GM23248 (cell line): Measurements from ENCODE around the gene NBPF11. TPM values are rescaled to one million over a fixed set of nuclear protein-coding genes. Genes with fewer than 3 reads are reported as not detected.
"Not testable (repeated sequence)": the region's sequence is repeated elsewhere in the genome, so short reads cannot be mapped to it uniquely, and the experiment has no call there.

Experiments
- DNase-seq: peaks from one replicate; pipeline ENCODE4 v3.0.0-alpha.2; 2015
- H2AFZ ChIP-seq: fragments of 200-600 bp; sonication (generic); 2 replicates; pipeline ENCODE4 v1.6.1; 2016; ENCODE audit warnings: antibody characterized with exemption
- H3F3A ChIP-seq: fragments of 200-600 bp; sonication (generic); 2 replicates; pipeline ENCODE4 v1.6.1; 2016; ENCODE audit warnings: mild to moderate bottlenecking, antibody characterized with exemption, mixed run types; ENCODE audit not compliant: insufficient read depth
- H3K27ac ChIP-seq: fragments of 200-600 bp; sonication (generic); 2 replicates; pipeline ENCODE4 v1.5.1; 2016; ENCODE audit warnings: mild to moderate bottlenecking
- H3K27me3 ChIP-seq: fragments of 200-600 bp; sonication (generic); replicated peaks from 2 replicates; pipeline ENCODE4 v1.6.1; 2016; ENCODE audit warnings: mild to moderate bottlenecking; ENCODE audit not compliant: insufficient read depth
- H3K36me3 ChIP-seq: fragments of 200-600 bp; sonication (generic); 2 replicates; pipeline ENCODE4 v1.6.1; 2016; ENCODE audit warnings: low read depth, mild to moderate bottlenecking
- H3K4me1 ChIP-seq: fragments of 200-600 bp; sonication (generic); 2 replicates; pipeline ENCODE4 v1.6.1; 2016; ENCODE audit warnings: mild to moderate bottlenecking; ENCODE audit not compliant: insufficient read depth
- H3K4me2 ChIP-seq: fragments of 200-600 bp; sonication (generic); one replicate; pipeline ENCODE4 v1.6.1; 2016; ENCODE audit warnings: mild to moderate bottlenecking; ENCODE audit not compliant: unreplicated experiment
- H3K4me3 ChIP-seq: fragments of 200-600 bp; sonication (generic); 2 replicates; pipeline ENCODE4 v1.5.1; 2016; ENCODE audit warnings: mild to moderate bottlenecking
- H3K79me2 ChIP-seq: fragments of 200-600 bp; sonication (generic); 2 replicates; pipeline ENCODE4 v1.6.1; 2016; ENCODE audit warnings: mild to moderate bottlenecking; ENCODE audit not compliant: insufficient read depth
- H3K9ac ChIP-seq: fragments of 200-600 bp; sonication (generic); 2 replicates; pipeline ENCODE4 v1.6.1; 2016; ENCODE audit warnings: mild to moderate bottlenecking
- H3K9me2 ChIP-seq: fragments of 200-600 bp; sonication (generic); 2 replicates; pipeline ENCODE4 v1.6.1; 2016; ENCODE audit warnings: mixed run types, mild to moderate bottlenecking, moderate library complexity; ENCODE audit not compliant: insufficient read depth
- H3K9me3 ChIP-seq: fragments of 200-600 bp; sonication (generic); one replicate; pipeline ENCODE4 v1.6.1; 2017; ENCODE audit warnings: low read depth
- H4K20me1 ChIP-seq: fragments of 200-600 bp; sonication (generic); 2 replicates; pipeline ENCODE4 v1.6.0; 2016; ENCODE audit not compliant: insufficient read depth
- WGBS, 2 experiments: methylation state at CpG; one replicate each; pipeline ENCODE4 v1.1.6; 2015 to 2017; ENCODE audit warnings: low lambda C conversion rate in 2 of 2, low coverage in 1 of 2; ENCODE audit errors: missing lambda C conversion rate in 2 of 2; 5-methylcytosine and 5-hydroxymethylcytosine counted together
- in situ Hi-C: fragments of 300-500 bp; cut with MboI; formaldehyde crosslinking; loops from 2 replicates; pipeline ENCODE4 v1.15.0; 2020
- polyA plus RNA-seq: library from polyadenylated mRNA; unstranded; fragments of >200 nt; fragmentation: Nextera tagmentation; extraction: Ambion mirVana; gene quantifications from 2 replicates; pipeline ENCODE4 v1.2.1, GENCODE V29; 2016
- total RNA-seq: library from RNA; depleted of rRNA; stranded (reverse); fragments of >200 nt; shearing (Covaris generic); gene quantifications from 2 replicates; pipeline ENCODE4 v1.2.3, GENCODE V29; 2014

NBPF11 gene
- total and polyA plus RNA-seq, 2 experiments from 2014 or later = 2.7 to 3.5 TPM

DNA sequence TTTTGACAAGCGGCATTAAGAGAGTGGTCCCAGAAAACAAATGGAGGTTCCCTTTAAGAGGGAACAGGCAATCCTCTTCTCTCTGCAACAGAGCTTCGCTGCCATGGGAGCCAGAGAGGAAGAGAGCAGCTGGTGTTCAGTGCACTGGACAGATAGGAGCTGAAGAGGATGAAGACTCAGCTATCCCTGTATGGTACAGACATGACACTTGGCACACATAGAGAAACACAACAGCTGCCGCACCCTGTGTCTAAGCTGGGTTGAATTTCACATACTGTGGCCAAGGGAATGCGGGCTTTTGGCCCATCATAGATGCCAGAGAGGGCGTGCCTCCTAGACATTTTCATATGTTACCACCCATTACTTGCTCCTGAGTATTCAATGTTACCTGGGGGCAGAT, 29.7 kb downstream of the NBPF11 start:
- H3K27me3 ChIP-seq, H3K36me3 ChIP-seq, H3K9ac ChIP-seq, in situ Hi-C loops, H3K4me1 ChIP-seq, H3K9me2 ChIP-seq, H3K79me2 ChIP-seq, DNase-seq, H3K4me2 ChIP-seq, H2AFZ ChIP-seq, H3K9me3 ChIP-seq, H4K20me1 ChIP-seq, H3K27ac ChIP-seq, H3F3A ChIP-seq, H3K4me3 ChIP-seq: not testable (repeated sequence)
- WGBS, 2 experiments = 40 to 42% methylated on average over 5 of the region's 5 CpGs

DNA sequence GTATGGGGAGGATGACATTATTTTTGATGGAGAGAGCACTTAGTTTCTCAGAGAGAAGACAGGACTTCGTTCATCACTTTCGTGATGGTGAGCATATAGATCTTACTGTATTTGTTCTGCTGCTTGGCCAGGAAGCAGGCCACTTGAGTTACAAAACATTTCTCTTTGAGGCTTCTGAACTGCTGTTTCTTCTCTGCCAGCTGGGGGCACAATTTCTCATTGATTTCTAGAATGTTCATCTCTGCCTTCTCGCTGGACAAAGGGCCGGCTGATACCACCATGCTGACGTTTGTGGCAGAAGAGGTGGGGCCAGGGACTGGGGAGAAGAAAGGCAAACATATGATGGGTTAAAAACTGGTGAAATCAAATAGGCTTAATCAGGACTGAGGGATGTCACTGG, 31.7 kb downstream of the NBPF11 start:
- H3K9ac ChIP-seq, in situ Hi-C loops, H4K20me1 ChIP-seq, H3K27ac ChIP-seq, H3K9me3 ChIP-seq, H2AFZ ChIP-seq, H3K9me2 ChIP-seq, H3K27me3 ChIP-seq, H3K36me3 ChIP-seq, H3K4me2 ChIP-seq, H3K79me2 ChIP-seq, H3K4me1 ChIP-seq, H3K4me3 ChIP-seq, H3F3A ChIP-seq: not testable (repeated sequence)
- WGBS, 2 experiments = 69 to 78% methylated on average over 5 of the region's 5 CpGs
- DNase-seq = peak; percentile 8

DNA sequence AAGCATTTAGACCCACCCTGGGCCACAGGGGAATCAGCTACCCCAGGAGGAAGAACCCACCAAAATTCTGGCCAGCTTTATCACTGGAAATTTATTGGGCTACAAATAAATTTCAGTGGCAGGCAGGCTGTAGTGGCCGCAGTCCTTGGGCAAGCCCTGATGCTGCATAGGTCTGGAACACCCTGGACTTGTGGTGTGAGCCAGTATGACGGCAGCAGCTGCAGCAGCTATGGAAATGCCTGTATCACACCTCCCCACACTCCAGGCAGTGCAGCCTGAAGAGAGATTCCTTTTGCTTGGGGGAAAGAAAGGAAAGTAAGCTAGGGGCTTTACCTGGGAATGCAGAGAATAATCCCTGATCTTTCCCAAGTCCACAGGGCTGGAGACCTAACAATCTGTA, 56.3 kb downstream of the NBPF11 start:
- H3K4me1 ChIP-seq, H3K9me3 ChIP-seq, H4K20me1 ChIP-seq, H2AFZ ChIP-seq, H3K4me3 ChIP-seq, H3K4me2 ChIP-seq, H3K9me2 ChIP-seq, H3K79me2 ChIP-seq, H3K27me3 ChIP-seq, H3K36me3 ChIP-seq, H3K27ac ChIP-seq, H3F3A ChIP-seq, H3K9ac ChIP-seq, in situ Hi-C loops, DNase-seq: not testable (repeated sequence)
- WGBS, 2 experiments = 28 to 40% methylated on average over 2 of the region's 2 CpGs

DNA sequence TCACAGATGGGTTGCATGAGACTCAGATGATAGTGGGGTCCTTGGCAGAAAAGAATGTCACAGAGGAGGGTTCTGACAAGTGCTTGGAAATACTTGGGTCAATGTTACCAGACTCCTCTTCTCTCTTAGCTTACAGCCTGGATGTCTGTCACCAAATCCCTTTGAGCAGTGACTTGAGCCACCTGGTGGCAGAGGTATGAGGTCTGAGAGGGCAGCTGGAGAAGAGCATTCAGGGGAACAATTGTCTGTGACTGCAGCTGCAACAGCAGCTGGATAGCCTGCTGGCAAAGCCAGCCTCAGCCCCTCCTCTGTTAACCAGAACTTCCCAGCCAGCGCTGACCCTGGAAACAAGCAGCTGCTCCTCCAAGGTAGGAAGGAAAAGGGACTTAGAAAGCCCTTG, 65.9 kb downstream of the NBPF11 start:
- H3K4me3 ChIP-seq, H3K4me1 ChIP-seq, H3K27ac ChIP-seq, DNase-seq, in situ Hi-C loops, H3F3A ChIP-seq, H2AFZ ChIP-seq, H3K27me3 ChIP-seq, H3K79me2 ChIP-seq, H3K36me3 ChIP-seq, H3K9me2 ChIP-seq, H3K9me3 ChIP-seq, H4K20me1 ChIP-seq, H3K4me2 ChIP-seq, H3K9ac ChIP-seq: not testable (repeated sequence)
- WGBS, 2 experiments = no CpG with 5 or more reads among the region's 1 CpG

DNA sequence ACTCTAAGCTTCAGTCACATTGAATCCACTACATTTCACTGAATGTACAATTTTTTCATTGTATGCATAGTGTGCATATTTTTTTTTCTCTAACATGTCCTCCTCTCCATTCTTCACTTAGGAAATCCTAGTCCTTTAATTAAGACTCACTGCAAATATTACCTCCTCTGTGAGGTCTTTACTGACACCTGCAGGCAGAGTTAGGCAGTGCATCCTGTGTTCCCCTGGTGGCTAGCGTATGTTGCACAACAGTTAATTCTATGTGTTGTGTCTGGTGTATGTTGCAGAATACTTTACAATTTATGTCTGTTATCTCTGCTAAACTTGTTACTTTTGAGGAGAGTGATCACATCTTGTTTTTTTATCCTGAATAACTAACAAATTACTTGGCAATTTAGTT, 70.9 kb downstream of the NBPF11 start:
- H3K27ac ChIP-seq, H3F3A ChIP-seq, H3K4me2 ChIP-seq, H3K4me1 ChIP-seq, in situ Hi-C loops, H3K27me3 ChIP-seq, H3K4me3 ChIP-seq, H3K9ac ChIP-seq, H3K79me2 ChIP-seq, H3K9me2 ChIP-seq, DNase-seq, H3K9me3 ChIP-seq, H4K20me1 ChIP-seq, H3K36me3 ChIP-seq, H2AFZ ChIP-seq: not testable (repeated sequence)
- WGBS, 2 experiments = no CpG with 5 or more reads among the region's 1 CpG

DNA sequence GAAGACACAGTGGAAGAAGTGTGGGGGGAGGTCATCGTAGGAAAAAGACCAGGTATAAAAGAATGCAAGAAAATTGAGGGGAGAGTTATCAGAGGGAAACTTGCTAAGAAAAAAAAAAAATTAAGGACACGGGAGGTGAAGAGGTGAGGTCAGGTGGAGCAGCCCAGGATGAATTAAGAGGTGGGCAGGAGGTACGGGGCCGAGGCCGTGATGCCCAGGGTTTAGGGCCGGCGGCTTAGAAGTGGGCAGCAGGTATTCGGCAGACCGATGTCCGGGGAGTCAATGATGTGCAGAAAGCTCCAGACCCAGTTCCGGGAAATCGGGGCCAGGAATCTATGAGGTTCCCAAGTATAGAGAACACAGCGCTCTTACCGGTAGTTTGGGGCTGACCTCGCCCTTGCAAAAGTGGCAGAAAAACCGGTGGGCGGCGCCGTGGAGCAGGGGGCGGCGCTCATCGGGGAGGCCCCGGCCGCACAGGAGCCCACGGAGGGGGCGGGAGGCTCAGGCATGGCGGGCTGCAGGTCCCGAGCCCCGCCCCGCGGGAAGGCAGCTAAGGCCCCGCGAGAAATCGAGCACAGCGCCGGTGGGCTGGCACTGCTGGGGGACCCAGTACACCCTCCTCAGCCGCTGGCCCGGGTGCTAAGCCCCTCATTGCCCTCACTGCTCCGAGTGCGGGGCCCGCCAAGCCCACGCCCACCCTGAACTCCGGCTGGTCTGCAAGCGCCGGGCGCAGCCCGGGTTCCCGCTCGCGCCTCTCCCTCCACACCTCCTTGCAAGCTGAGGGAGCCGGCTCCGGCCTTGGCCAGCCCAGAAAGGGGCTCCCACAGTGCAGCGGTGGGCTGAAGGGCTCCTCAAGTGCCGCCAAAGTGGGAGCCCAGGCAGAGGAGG, 73.2 kb downstream of the NBPF11 start:
- not testable (repeated sequence) for H3K27me3 ChIP-seq
- WGBS, 2 experiments = no CpG with 5 or more reads among the region's 54 CpGs

DNA sequence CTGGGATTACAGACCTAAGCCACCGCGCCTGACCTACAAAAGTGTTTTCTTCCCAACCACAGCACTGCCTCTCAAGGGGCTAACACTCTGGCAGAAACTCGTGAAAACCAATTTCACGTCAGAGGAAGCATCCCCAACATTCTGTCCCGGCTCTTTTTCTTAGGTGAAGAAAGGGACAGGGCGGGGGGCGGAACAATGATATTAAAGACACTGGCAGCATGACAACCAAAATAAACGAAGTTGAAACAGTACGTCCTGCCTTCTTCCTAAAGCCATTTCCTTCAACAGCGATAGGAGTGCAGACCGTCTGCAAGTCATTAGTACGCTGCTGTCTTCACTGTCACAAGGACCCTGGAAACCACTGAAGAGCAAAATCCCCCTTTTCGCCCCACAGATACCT, 74.0 kb downstream of the NBPF11 start:
- H3K27me3 ChIP-seq, H3K9me3 ChIP-seq, in situ Hi-C loops, H3K4me2 ChIP-seq, H3K36me3 ChIP-seq, H3K9me2 ChIP-seq, H2AFZ ChIP-seq, H3K27ac ChIP-seq, H3K4me1 ChIP-seq, H3K4me3 ChIP-seq, H3K79me2 ChIP-seq, H3K9ac ChIP-seq, H3F3A ChIP-seq, DNase-seq, H4K20me1 ChIP-seq: not testable (repeated sequence)
- WGBS, 2 experiments = no CpG with 5 or more reads among the region's 13 CpGs

More for the DNA sequence above, 73.2 kb downstream of the NBPF11 start:
- H3K27ac ChIP-seq, H3K9ac ChIP-seq, H3K4me3 ChIP-seq, in situ Hi-C loops, H3F3A ChIP-seq, DNase-seq, H4K20me1 ChIP-seq, H3K9me3 ChIP-seq, H3K4me2 ChIP-seq, H3K36me3 ChIP-seq, H3K4me1 ChIP-seq, H2AFZ ChIP-seq, H3K79me2 ChIP-seq, H3K9me2 ChIP-seq: not testable (repeated sequence)

DNA sequence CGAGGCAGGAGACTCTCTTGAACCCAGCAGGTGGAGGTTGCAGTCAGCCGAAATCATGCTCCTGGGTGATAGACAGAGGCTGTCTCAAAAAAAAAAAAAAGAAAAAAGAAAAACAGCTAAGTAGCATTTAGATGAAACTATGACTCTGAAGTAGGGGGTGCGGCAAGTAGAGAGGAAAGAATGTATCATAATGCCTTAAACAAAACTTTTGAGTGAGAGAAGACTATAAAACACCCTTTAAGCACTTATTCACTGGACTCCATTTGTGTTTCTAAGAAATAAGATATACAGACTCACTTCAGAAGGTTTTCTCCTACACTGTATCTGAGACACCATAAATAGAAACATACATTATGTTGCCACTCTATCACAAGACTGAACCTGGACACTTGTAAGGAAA, 74.6 kb downstream of the NBPF11 start:
- H4K20me1 ChIP-seq, H3K4me3 ChIP-seq, H3F3A ChIP-seq, H3K4me1 ChIP-seq, H3K79me2 ChIP-seq, in situ Hi-C loops, H2AFZ ChIP-seq, H3K4me2 ChIP-seq, H3K27me3 ChIP-seq, H3K9me2 ChIP-seq, DNase-seq, H3K9me3 ChIP-seq, H3K27ac ChIP-seq, H3K36me3 ChIP-seq, H3K9ac ChIP-seq: not testable (repeated sequence)
- WGBS, 2 experiments = no CpG with 5 or more reads among the region's 3 CpGs
